H1 (cell line): ENCODE results near the gene USP54. TPM values are rescaled to one million over a fixed set of nuclear protein-coding genes. Genes with fewer than 3 reads are reported as not detected.

Experiments used
- ASH2L ChIP-seq: fragments of 200-600, 300-600 bp; sonication (generic); IDR thresholded peaks from one replicate; pipeline ENCODE4 v1.7.1; 2017; ENCODE audit warnings: low read length
- ATF2 ChIP-seq: IDR thresholded peaks from 2 replicates; pipeline ENCODE4 v1.6.1; 2012; ENCODE audit warnings: low read length, inconsistent platforms
- CHD7 ChIP-seq: fragments of 300-600 bp; sonication (generic); IDR thresholded peaks from 2 replicates; pipeline ENCODE4 v1.7.1; 2012; ENCODE audit warnings: low read length, moderate library complexity, mild to moderate bottlenecking, inconsistent platforms; ENCODE audit not compliant: insufficient replicate concordance
- PHF8 ChIP-seq: fragments of 200-600 bp; sonication (generic); conservative IDR thresholded peaks from 2 replicates; pipeline ENCODE4 v1.7.1; 2012; ENCODE audit warnings: low read depth, mild to moderate bottlenecking, inconsistent platforms, low read length, moderate library complexity
- SAP30 ChIP-seq: fragments of 300-600 bp; sonication (generic); IDR thresholded peaks from 2 replicates; pipeline ENCODE4 v1.7.1; 2012; ENCODE audit warnings: low read length, moderate library complexity, mild to moderate bottlenecking, inconsistent platforms; ENCODE audit not compliant: insufficient read depth, insufficient replicate concordance
- TAF1 ChIP-seq: IDR thresholded peaks from 2 replicates; pipeline ENCODE4 v1.6.1; 2011; ENCODE audit warnings: mild to moderate bottlenecking, low read depth, low read length
- YY1 ChIP-seq: IDR thresholded peaks from 2 replicates; pipeline ENCODE4 v1.6.1; 2011; ENCODE audit warnings: low read depth, mild to moderate bottlenecking, low read length
- polyA plus RNA-seq, 7 experiments: library from polyadenylated mRNA; depleted of rRNA in 3 of 7; stranded (reverse) in 5 of 7; unstranded in 2 of 7; fragments of >200 nt in 5 of 7; fragments of 200-250 nt in 2 of 7; gene quantifications; 1 replicate in 5 of 7; 2 replicates in 1 of 7; 4 replicates in 1 of 7; pipeline versions ENCODE4 v1.2.1 to v1.2.3, GENCODE V29; 2011 to 2013; ENCODE audit warnings: missing spikeins in 2 of 7, mixed read lengths in 2 of 7
- total RNA-seq: library from RNA; stranded (reverse); fragmentation: NEBNext Ultra II Directional; extraction: Animal tissue kit (Norgen Biotek cat#: 25700); gene quantifications from 2 replicates; pipeline ENCODE4 v1.2.1, GENCODE V29; 2021

USP54 gene
- total and polyA plus RNA-seq, 2 of the 8 experiments (the other 6 are each of a cell fraction or from before 2014, with no cell fraction given): 46.2 to 65.6 TPM

- TF ChIP-seq CHD7: peak; percentile 83
- TF ChIP-seq ASH2L: peak; percentile 92
- 0 out of 2 replicates have a peak, but pooled peaks have one; percentile 22 for TF ChIP-seq ATF2
- peak; percentile 65; the same call in 1 of the 2 replicates for TF ChIP-seq PHF8
- TF ChIP-seq TAF1: peak; percentile 77
- TF ChIP-seq YY1: peak; percentile 63; the same call in 1 of the 2 replicates
- TF ChIP-seq SAP30: peak; percentile 71
Measured at GRCh38 chr10:73625004-73625883, 34.1 kb upstream of the USP54 start (continued).
